NCI-H2227 (cell line): ENCODE measurements around the gene KCNJ6.
"Not testable (repeated sequence)": the region's sequence is repeated elsewhere in the genome, so short reads cannot be mapped to it uniquely, and the experiment has no call there.

Source experiments
- DNase-seq: peaks from one replicate; lab custom pipeline; 2025; ENCODE audit not compliant: unreplicated experiment; lab: John Stamatoyannopoulos, UW

The KCNJ6 gene

GRCh38 chr21:37784591-37785318, 131.5 kb downstream of the KCNJ6 start:
- DNase-seq, result no peak

GRCh38 chr21:37783016-37783415, 133.2 kb downstream of the KCNJ6 start:
- DNase-seq, result no peak

- no peak for DNase-seq
These were observed 135.0 kb downstream of the KCNJ6 start for GRCh38 chr21:37780991-37781983.

GRCh38 chr21:37771181-37771580, 145.1 kb downstream of the KCNJ6 start:
- no peak for DNase-seq

GRCh38 chr21:37770461-37770860, 145.8 kb downstream of the KCNJ6 start:
- DNase-seq, result no peak

- DNase-seq, result no peak
These were observed 146.6 kb downstream of the KCNJ6 start for GRCh38 chr21:37769656-37770055.

- no peak for DNase-seq
These were observed 148.3 kb downstream of the KCNJ6 start for GRCh38 chr21:37767984-37768383.

- no peak for DNase-seq
These were observed 150.1 kb downstream of the KCNJ6 start for GRCh38 chr21:37766129-37766528.

- DNase-seq, result no peak
These were observed 150.9 kb downstream of the KCNJ6 start for GRCh38 chr21:37765221-37765900.

- no peak for DNase-seq
These were observed 151.6 kb downstream of the KCNJ6 start for GRCh38 chr21:37764691-37765090.

- no peak for DNase-seq
These were observed 153.0 kb downstream of the KCNJ6 start for GRCh38 chr21:37763298-37763697.

- DNase-seq, result no peak
These were observed 153.7 kb downstream of the KCNJ6 start for GRCh38 chr21:37762606-37763005.

- not testable (repeated sequence) for DNase-seq
These were observed 154.9 kb downstream of the KCNJ6 start for GRCh38 chr21:37761406-37761805.

GRCh38 chr21:37759777-37760176, 156.5 kb downstream of the KCNJ6 start:
- no peak for DNase-seq

- DNase-seq, result no peak
These were observed 157.3 kb downstream of the KCNJ6 start for GRCh38 chr21:37758982-37759381.

- no peak for DNase-seq
These were observed 158.5 kb downstream of the KCNJ6 start for GRCh38 chr21:37757606-37758376.

- no peak for DNase-seq
These were observed 163.1 kb downstream of the KCNJ6 start for GRCh38 chr21:37753122-37753599.

- DNase-seq, result no peak
These were observed 164.8 kb downstream of the KCNJ6 start for GRCh38 chr21:37751268-37751975.

- no peak for DNase-seq
These were observed 167.1 kb downstream of the KCNJ6 start for GRCh38 chr21:37749132-37749531.

GRCh38 chr21:37748351-37748750, 167.9 kb downstream of the KCNJ6 start:
- DNase-seq, result no peak
